ENCODE measurements around the gene EVC. TPM values are rescaled to one million over a fixed set of nuclear protein-coding genes. Genes with fewer than 3 reads are reported as not detected.

Gene EVC
- total RNA-seq, 1 experiment from 2014 or later = not detected

DNA sequence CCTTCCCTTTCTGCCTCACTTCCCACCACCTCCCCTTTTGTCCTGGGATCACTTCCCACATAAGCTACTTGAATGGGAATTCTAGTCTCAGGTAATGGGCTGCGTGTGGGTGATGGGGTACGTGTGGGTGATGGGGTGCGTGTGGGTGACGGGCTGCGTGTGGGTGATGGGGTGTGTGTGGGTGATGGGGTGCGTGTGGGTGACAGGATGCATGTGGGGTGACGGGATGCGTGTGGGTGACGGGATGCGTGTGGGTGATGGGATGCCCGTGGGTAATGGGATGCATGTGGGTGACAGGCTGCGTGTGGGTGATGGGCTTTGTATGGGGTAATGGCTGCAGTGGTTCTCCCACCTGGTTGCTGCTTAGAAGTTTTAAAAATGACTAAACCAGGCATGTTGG lies 46.2 kb upstream of the EVC start:
- H3K4me1 ChIP-seq = no peaks in the 10 kb centered on the region
- H3K9me3 Mint-ChIP-seq (ENCODE audit: unreplicated experiment) = no peaks in the 10 kb centered on the region
- intact Hi-C loops (cut with micrococcal nuclease; ENCODE audit: unreplicated experiment) = no loop called here
- H3K27me3 ChIP-seq (replicated peaks; ENCODE audit: control insufficient read depth, insufficient read depth, low read length) = no peaks in the 10 kb centered on the region
- TF ChIP-seq, protein P1, sequence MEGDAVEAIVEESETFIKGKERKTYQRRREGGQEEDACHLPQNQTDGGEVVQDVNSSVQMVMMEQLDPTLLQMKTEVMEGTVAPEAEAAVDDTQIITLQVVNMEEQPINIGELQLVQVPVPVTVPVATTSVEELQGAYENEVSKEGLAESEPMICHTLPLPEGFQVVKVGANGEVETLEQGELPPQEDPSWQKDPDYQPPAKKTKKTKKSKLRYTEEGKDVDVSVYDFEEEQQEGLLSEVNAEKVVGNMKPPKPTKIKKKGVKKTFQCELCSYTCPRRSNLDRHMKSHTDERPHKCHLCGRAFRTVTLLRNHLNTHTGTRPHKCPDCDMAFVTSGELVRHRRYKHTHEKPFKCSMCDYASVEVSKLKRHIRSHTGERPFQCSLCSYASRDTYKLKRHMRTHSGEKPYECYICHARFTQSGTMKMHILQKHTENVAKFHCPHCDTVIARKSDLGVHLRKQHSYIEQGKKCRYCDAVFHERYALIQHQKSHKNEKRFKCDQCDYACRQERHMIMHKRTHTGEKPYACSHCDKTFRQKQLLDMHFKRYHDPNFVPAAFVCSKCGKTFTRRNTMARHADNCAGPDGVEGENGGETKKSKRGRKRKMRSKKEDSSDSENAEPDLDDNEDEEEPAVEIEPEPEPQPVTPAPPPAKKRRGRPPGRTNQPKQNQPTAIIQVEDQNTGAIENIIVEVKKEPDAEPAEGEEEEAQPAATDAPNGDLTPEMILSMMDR (IDR thresholded peaks at IDR 0.05; ENCODE audit: insufficient read depth in 1 of 2, low read depth in 1 of 2, low read length in 1 of 2, severe bottlenecking in 1 of 2, unreplicated experiment in 1 of 2) = no peak
- ChIA-PET POLR2A (no interaction called here), CTCF (interaction anchor here (0.6 kb wide), 1 partner anchor 38 kb away, joined by 4 read pairs; no protein-coding TSS in a partner anchor)
- H3K4me1 Mint-ChIP-seq (ENCODE audit: low read depth, unreplicated experiment) = no peaks in the 10 kb centered on the region
- no TSS peak for BruUV-seq (replicated peaks)
- no peak overlapping the region for H3K27ac Mint-ChIP-seq (ENCODE audit: unreplicated experiment)
- no peak overlapping the region for H3K4me3 Mint-ChIP-seq (ENCODE audit: unreplicated experiment)
- no peaks in the 10 kb centered on the region for H3K36me3 Mint-ChIP-seq (ENCODE audit: insufficient read depth, unreplicated experiment)
- DNase-seq = no peak
- H3K36me3 ChIP-seq (ENCODE audit: control insufficient read depth, insufficient read depth, low read length) = no peaks in the 10 kb centered on the region
- H3K9me3 ChIP-seq = no peaks in the 10 kb centered on the region
- peaks cover 6% of the 10 kb centered on the region for H3K27me3 Mint-ChIP-seq (ENCODE audit: insufficient read depth, unreplicated experiment)
- no peak overlapping the region for H3K4me3 ChIP-seq (ENCODE audit: low read depth, low read length)

DNA sequence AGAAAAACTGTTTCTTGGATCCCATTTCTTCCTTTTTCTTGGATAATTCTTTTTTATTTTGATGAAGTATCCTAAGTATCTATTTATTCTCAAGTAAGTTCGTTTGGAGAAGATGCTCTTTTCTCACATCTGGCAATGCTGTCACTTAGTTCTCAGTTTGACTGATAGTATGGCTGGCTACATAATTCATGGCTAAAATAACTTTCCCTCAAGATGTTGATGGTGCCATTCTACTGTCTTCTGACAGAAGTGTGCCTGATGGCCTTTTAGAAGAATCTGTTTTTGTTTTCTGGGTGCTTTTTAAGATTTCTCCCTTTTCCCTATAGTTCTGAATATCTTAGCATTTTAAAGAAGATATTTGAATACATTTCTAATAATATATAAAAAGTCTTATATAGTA lies 44.3 kb upstream of the EVC start:
- Histone ChIP-seq H3K4me3 (ENCODE audit: low read depth, low read length) (no peak overlapping the region), H3K4me1 (no peaks in the 10 kb centered on the region), H3K36me3 (ENCODE audit: control insufficient read depth, insufficient read depth, low read length) (no peaks in the 10 kb centered on the region), H3K27me3 (replicated peaks; ENCODE audit: control insufficient read depth, insufficient read depth, low read length) (no peaks in the 10 kb centered on the region), H3K9me3 (no peaks in the 10 kb centered on the region)
- BruUV-seq (replicated peaks) = no TSS peak
- POLR2A ChIA-PET = no interaction called here
- H3K4me3 Mint-ChIP-seq (ENCODE audit: unreplicated experiment) = no peak overlapping the region
- H3K27ac Mint-ChIP-seq (ENCODE audit: unreplicated experiment) = no peak overlapping the region
- no peak for DNase-seq
- H3K36me3 Mint-ChIP-seq (ENCODE audit: insufficient read depth, unreplicated experiment) = no peaks in the 10 kb centered on the region
- H3K27me3 Mint-ChIP-seq (ENCODE audit: insufficient read depth, unreplicated experiment) = peaks cover 6% of the 10 kb centered on the region
- CTCF ChIA-PET = no interaction called here
- intact Hi-C loops (cut with micrococcal nuclease; ENCODE audit: unreplicated experiment) = no loop called here
- TF ChIP-seq, protein P1 (IDR thresholded peaks at IDR 0.05; ENCODE audit: insufficient read depth in 1 of 2, low read depth in 1 of 2, low read length in 1 of 2, severe bottlenecking in 1 of 2, unreplicated experiment in 1 of 2) = no peak
- no peaks in the 10 kb centered on the region for H3K9me3 Mint-ChIP-seq (ENCODE audit: unreplicated experiment)
- no peaks in the 10 kb centered on the region for H3K4me1 Mint-ChIP-seq (ENCODE audit: low read depth, unreplicated experiment)

DNA sequence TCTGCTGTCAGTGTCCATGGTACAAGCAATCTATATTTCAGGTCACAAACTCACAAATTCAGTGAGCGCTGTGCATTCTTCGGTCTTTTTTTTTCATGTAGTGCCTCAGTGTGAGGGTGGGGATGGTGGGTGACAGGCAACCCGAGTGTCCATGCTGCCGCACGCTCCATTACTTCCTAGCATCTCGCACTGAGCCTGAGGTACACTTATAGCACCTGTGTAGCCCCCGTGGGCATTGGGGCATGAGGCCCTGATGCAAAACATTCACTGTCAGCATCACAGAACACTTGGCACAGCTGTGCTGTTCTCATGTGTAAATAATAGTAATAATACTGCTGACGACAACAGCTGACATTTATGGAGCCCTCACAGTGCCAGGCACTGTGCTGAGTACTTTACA lies 34.2 kb upstream of the EVC start:
- CTCF ChIA-PET = no interaction called here
- no peak overlapping the region for H3K4me3 Mint-ChIP-seq (ENCODE audit: unreplicated experiment)
- POLR2A ChIA-PET = no interaction called here
- TF ChIP-seq, protein P1 (IDR thresholded peaks at IDR 0.05; ENCODE audit: insufficient read depth in 1 of 2, low read depth in 1 of 2, low read length in 1 of 2, severe bottlenecking in 1 of 2, unreplicated experiment in 1 of 2) = no peak
- H3K27ac Mint-ChIP-seq (ENCODE audit: unreplicated experiment) = no peak overlapping the region
- no peak overlapping the region for H3K4me3 ChIP-seq (ENCODE audit: low read depth, low read length)
- no peaks in the 10 kb centered on the region for H3K4me1 ChIP-seq
- H3K9me3 ChIP-seq = no peaks in the 10 kb centered on the region
- intact Hi-C loops (cut with micrococcal nuclease; ENCODE audit: unreplicated experiment) = no loop called here
- BruUV-seq (replicated peaks) = no TSS peak
- no peak for DNase-seq
- no peaks in the 10 kb centered on the region for H3K27me3 ChIP-seq (replicated peaks; ENCODE audit: control insufficient read depth, insufficient read depth, low read length)
- H3K27me3 Mint-ChIP-seq (ENCODE audit: insufficient read depth, unreplicated experiment) = peaks cover 6% of the 10 kb centered on the region
- no peaks in the 10 kb centered on the region for H3K4me1 Mint-ChIP-seq (ENCODE audit: low read depth, unreplicated experiment)
- no peaks in the 10 kb centered on the region for H3K36me3 ChIP-seq (ENCODE audit: control insufficient read depth, insufficient read depth, low read length)
- no peaks in the 10 kb centered on the region for H3K9me3 Mint-ChIP-seq (ENCODE audit: unreplicated experiment)
- H3K36me3 Mint-ChIP-seq (ENCODE audit: insufficient read depth, unreplicated experiment) = no peaks in the 10 kb centered on the region

All from Caco-2 (cell line).